Naive thymus-derived CD8-positive, alpha-beta T cell (primary cell): ENCODE data around the gene ULK2. TPM values are rescaled to one million over a fixed set of nuclear protein-coding genes. Genes with fewer than 3 reads are reported as not detected.

Experiments
- ATAC-seq, 2 donors: fragments of 150-1000 bp; cut with Tn5 transposase in 1 of 2; sonication (Bioruptor Pico), chemical (Tn5 transposase) in 1 of 2; 1 replicate in 1 of 2; 2 replicates in 1 of 2; pipeline ENCODE4 v1.10.0; 2021; ENCODE audit warnings: mild to moderate bottlenecking in 2 of 2, moderate library complexity in 2 of 2
- POLR2A ChIA-PET: fragments of 350-600 bp; sonication (Branson Sonifier 250); formaldehyde crosslinking; loops from one replicate; lab custom pipeline; 2021; ENCODE audit warnings: antibody characterized with exemption; lab: Charles Lee
- DNase-seq, 10 donors: peaks; one replicate each; pipeline versions ENCODE4 v3.0.0 to v3.0.0-alpha.2; 2020 to 2022
- H3K27ac Mint-ChIP-seq, 10 donors: one replicate each; pipeline ENCODE4 v1.8.0; 2020 to 2022; ENCODE audit warnings: mild to moderate bottlenecking in 10 of 10, mixed read lengths in 10 of 10, moderate library complexity in 4 of 10, inconsistent platforms in 1 of 10
- H3K27me3 Mint-ChIP-seq, 5 donors: one replicate each; pipeline ENCODE4 v1.8.0; 2021 to 2022; ENCODE audit warnings: mixed read lengths in 5 of 5
- H3K36me3 Mint-ChIP-seq, 3 donors: one replicate each; pipeline ENCODE4 v1.8.0; 2020 to 2022; ENCODE audit warnings: mixed read lengths in 3 of 3, mild to moderate bottlenecking in 2 of 3, inconsistent platforms in 1 of 3
- H3K4me1 Mint-ChIP-seq, 4 donors: one replicate each; pipeline ENCODE4 v1.8.0; 2021 to 2022; ENCODE audit warnings: mixed read lengths in 4 of 4
- H3K4me3 Mint-ChIP-seq, 10 donors: one replicate each; pipeline ENCODE4 v1.8.0; 2020 to 2022; ENCODE audit warnings: mild to moderate bottlenecking in 10 of 10, mixed read lengths in 10 of 10, moderate library complexity in 6 of 10, inconsistent platforms in 1 of 10
- H3K9me3 Mint-ChIP-seq, 9 donors: one replicate each; pipeline ENCODE4 v1.8.0; 2020 to 2022; ENCODE audit warnings: mixed read lengths in 9 of 9, mild to moderate bottlenecking in 3 of 9, inconsistent platforms in 1 of 9, moderate library complexity in 1 of 9
- polyA plus RNA-seq, 3 donors: library from polyadenylated mRNA; unstranded; fragments of 300-500 nt; fragmentation: Illumina TruSeq; gene quantifications; one replicate each; pipeline ENCODE4 v1.2.3, GENCODE V29; 2021
- total RNA-seq, 8 experiments: library from RNA in 2 of 8; stranded (reverse) in 2 of 8; gene quantifications; one replicate each; pipeline ENCODE4 v1.2.3 and lab custom pipeline; 2021 to 2026

ULK2 gene
- total and polyA plus RNA-seq, 5 experiments from 2014 or later, result 7.9 to 15.4 (median 12.2) TPM

DNA sequence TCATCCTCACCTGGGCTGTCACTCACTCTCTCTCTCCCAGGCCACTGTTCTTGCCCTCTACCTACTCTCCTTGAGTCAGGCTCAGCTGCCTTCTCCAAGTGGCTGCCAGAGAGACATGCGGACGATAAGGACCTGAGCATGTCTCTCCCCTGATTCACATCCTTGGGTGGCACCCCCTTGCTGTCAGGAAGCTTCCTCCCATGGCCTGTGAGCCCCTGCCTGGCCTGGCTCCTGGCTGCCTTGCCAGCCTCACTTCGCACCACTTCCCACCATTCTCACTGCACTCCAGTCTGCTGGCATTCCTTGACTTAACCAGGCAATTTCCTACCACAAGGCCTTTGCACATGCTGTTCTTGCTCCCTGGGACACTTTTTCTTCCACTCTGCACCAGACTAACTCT is 116.9 kb downstream of the ULK2 start:
- ATAC-seq, result no peak
- Mint-ChIP-seq H3K27ac (peak overlapping the region in 2 of 10 donors; percentile 1 to 15), H3K9me3 (no peaks in the 10 kb centered on the region), H3K36me3 (no peaks in the 10 kb centered on the region), H3K4me1 (peaks cover 0 to 7% (median 2%) of the 10 kb centered on the region in 4 donors), H3K4me3 (no peak overlapping the region), H3K27me3 (peaks cover 0 to 25% (median 18%) of the 10 kb centered on the region in 5 donors)
- DNase-seq, result peak in 1 of 10 donors; percentile 22
- POLR2A ChIA-PET, result interaction anchor here (0.6 kb wide), 1 partner anchor 28 kb away, joined by 6 read pairs; no protein-coding TSS in a partner anchor

DNA sequence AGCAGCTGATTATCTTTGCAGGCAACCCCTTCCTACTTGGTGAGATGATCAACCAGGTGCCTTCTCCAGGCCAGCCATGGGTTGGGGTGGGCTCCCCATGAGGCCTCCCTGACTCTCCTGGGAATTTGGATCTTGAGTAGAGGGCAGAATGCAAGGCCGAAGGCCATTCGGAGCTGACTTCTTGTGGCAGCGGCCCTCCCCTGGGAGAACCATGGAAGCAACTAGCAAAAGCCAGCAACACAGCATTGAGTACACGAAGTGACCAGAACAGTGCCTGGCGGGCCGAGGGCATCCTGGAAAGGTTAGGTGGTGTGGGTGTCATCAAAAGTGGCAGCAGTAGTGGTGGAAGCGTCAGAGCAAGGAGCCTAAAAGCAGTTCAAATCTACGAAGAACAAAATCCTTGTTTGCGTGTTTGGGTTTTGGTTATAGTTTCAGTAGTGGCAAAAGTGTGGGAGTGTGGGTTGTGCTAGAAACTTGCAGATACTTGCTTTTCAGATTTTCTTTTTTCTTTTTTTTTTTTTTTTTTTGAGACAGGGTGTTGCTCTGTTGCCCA is 117.6 kb downstream of the ULK2 start:
- no peak overlapping the region for H3K4me3 Mint-ChIP-seq
- no peak overlapping the region for H3K27ac Mint-ChIP-seq
- DNase-seq (peak in 1 of 10 donors; percentile 55), ATAC-seq (no peak)
- H3K9me3 Mint-ChIP-seq, result no peaks in the 10 kb centered on the region
- H3K36me3 Mint-ChIP-seq, result no peaks in the 10 kb centered on the region
- peaks cover 3 to 6% (median 3%) of the 10 kb centered on the region in 4 donors for H3K4me1 Mint-ChIP-seq
- POLR2A ChIA-PET, result no interaction called here
- H3K27me3 Mint-ChIP-seq, result peaks cover 0 to 23% (median 15%) of the 10 kb centered on the region in 5 donors

- H3K27me3 Mint-ChIP-seq, result peaks cover 0 to 18% (median 15%) of the 10 kb centered on the region in 5 donors
- DNase-seq (peak in 1 of 10 donors; percentile 35), ATAC-seq (no peak)
- no peak overlapping the region for H3K27ac Mint-ChIP-seq
- no peaks in the 10 kb centered on the region for H3K9me3 Mint-ChIP-seq
- H3K4me1 Mint-ChIP-seq, result peaks cover 0 to 12% (median 7%) of the 10 kb centered on the region in 4 donors
- no peaks in the 10 kb centered on the region for H3K36me3 Mint-ChIP-seq
- H3K4me3 Mint-ChIP-seq, result no peak overlapping the region
- POLR2A ChIA-PET, result no interaction called here
Measured at GRCh38 chr17:19748807-19749193, 118.9 kb downstream of the ULK2 start.

DNA sequence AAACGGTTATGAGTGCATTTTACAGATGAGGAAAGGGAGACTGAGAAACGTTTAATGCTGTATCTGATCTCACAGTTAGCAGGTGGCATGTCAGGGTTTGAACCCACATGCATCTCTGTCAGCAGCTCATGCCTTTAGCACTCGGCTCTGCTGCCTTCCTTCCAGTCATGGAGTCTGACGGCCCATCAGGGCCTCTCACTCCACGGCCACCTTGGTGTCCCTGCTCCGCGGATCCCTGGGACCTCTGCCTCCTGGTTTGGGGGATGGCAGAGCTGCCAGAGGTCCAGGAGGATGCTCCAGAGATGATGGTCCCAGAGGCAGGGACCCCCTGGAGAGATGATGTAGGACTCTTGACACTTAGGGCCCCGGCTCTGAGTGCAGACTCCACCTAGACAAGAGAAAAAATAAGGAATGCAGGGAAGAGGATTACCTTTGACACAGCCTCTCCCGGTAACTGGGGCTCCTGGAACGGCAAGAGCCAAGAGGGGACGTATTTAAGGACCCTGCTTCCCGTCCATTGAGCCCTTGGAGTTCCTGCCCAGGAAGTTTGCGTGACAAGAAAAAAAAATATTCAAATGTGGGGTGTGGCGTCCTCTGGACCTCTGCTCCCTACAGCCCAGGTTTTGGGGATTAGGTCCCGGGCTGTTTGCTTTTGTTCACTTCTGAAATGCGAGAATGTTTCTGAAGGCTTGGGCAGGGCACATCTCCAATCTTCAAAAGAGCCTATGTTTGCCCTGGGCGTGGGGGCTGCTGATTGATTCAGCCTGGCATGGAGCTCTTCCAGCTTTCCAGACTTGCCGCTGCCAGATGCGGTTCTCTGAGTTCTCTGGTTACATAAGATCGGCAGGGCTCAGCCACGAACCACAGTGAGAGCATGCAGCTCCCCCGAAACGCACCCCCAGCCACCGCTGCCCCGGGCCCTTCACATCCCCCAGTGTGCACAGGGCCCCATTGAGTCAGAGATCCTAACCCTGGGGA is 119.6 kb downstream of the ULK2 start, which contains the start of gene ALDH3A1:
ALDH3A1 (minus strand) TSS at position 470 of the 978 bp plus-strand sequence. CDS start 3,169 bp downstream, outside the sequence.
- Mint-ChIP-seq H3K9me3 (no peaks in the 10 kb centered on the region), H3K4me3 (peak within 1 kb of the TSS in 1 of 10 donors; percentile 58)

DNA sequence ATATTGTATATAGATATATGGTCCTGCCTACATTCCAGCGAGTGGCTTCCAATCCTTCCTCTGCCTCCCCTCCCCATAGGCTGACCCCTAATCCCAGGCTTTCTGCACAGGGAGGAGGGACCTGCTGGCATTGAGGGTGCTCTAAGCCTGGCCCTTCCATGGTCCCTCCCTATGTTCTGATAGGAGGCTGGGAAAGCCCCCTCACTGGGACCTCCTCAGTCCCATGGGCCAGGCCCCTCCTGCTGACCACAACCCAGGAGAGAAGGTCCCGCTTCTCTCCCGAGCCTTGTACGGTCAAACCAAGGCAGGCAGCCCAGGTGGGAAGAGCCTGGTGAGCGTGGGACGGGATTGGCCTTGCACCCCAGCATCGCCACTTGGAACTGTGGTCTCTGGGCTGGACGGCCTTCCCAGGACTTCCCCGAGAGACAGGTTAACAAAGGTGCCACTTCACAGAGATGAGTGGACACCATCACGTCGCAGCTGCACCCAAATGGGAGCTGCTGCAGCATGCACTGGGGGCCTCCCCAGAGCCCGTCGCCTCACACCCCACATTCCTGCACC is 120.5 kb downstream of the ULK2 start:
- peaks cover 0 to 12% (median 7%) of the 10 kb centered on the region in 4 donors for H3K4me1 Mint-ChIP-seq
- no peak for ATAC-seq
- H3K4me3 Mint-ChIP-seq, result peak overlapping the region in 1 of 10 donors; percentile 58
- no peaks in the 10 kb centered on the region for H3K9me3 Mint-ChIP-seq
- peaks cover 0 to 18% (median 15%) of the 10 kb centered on the region in 5 donors for H3K27me3 Mint-ChIP-seq
- POLR2A ChIA-PET, result interaction anchor here (1.0 kb wide), 1 partner anchor 24 kb away, joined by 3 read pairs; no protein-coding TSS in a partner anchor
- H3K36me3 Mint-ChIP-seq, result no peaks in the 10 kb centered on the region
- no peak overlapping the region for H3K27ac Mint-ChIP-seq
- peak in 1 of 10 donors; percentile 23 for DNase-seq

More for the DNA sequence above, 119.6 kb downstream of the ULK2 start, which contains the start of gene ALDH3A1:
- ATAC-seq (no peak), DNase-seq (peak in 1 of 10 donors; percentile 51)
- Mint-ChIP-seq H3K36me3 (no peaks in the 10 kb centered on the region), H3K4me1 (peaks cover 0 to 12% (median 7%) of the 10 kb centered on the region in 4 donors), H3K27me3 (peaks cover 0 to 18% (median 15%) of the 10 kb centered on the region in 5 donors), H3K27ac (no peak within 1 kb of the TSS)
- POLR2A ChIA-PET, result no interaction called here

GRCh38 chr17:19746517-19746916 is 121.2 kb downstream of the ULK2 start:
- Mint-ChIP-seq H3K27me3 (peaks cover 0 to 18% (median 12%) of the 10 kb centered on the region in 5 donors), H3K4me1 (peaks cover 0 to 12% (median 7%) of the 10 kb centered on the region in 4 donors), H3K36me3 (no peaks in the 10 kb centered on the region), H3K9me3 (no peaks in the 10 kb centered on the region), H3K4me3 (peak overlapping the region in 2 of 10 donors; percentile 38 to 71), H3K27ac (peak overlapping the region in 2 of 10 donors; percentile 36 to 65)
- POLR2A ChIA-PET, result interaction anchor here (1.0 to 3.0 kb wide), 2 partner anchors 25 to 98 kb away, joined by 3 to 28 read pairs; partner anchors contain the start of gene ALDH3A2
- no peak for ATAC-seq
- DNase-seq, result peak in 1 of 10 donors; percentile 37

DNA sequence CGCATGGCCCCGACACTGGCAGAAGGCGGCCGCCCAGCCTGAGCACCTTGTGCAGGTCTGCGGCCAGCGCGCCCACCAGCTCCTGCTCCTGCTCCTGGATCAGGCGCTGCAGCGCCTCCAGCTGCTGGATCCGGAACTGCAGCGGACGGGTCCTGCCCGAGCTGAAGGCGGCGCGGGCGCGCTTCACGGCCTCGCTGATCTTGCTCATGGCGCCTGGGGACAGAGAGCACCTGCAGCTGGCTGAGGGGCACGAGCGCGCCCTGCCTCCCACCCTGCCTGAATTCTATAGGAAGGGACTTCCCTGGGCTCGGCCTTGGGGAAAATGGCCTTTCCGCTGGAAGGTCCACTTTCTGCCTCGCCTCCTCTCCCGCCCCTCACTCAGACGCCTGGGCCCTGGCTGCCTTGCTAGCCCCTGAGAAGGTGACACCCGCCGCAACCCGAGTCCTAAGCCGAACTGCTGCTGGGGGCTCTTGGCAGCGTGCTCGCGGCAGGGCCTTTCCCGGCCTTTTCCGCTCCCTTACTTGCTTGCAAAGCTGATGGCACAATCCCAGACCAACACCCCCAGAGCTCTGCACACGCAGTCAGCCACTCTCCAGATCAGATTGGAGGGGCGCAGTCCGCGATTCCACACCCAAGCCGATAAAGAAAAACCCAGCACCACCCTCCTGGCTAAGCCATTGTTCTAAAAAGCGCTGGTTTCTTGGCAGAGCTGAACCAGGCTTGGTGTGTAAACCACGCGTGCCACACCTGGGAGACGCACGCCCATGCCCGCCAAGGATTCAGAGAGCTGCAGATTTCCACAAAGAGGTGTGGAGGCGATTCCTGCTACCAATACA is 122.6 kb downstream of the ULK2 start:
- Mint-ChIP-seq H3K36me3 (no peaks in the 10 kb centered on the region), H3K9me3 (no peaks in the 10 kb centered on the region), H3K27ac (peak overlapping the region in 4 of 10 donors; percentile 9 to 59 (median 38)), H3K27me3 (peaks cover 0 to 18% (median 8%) of the 10 kb centered on the region in 5 donors), H3K4me1 (peaks cover 0 to 12% (median 5%) of the 10 kb centered on the region in 4 donors), H3K4me3 (peak overlapping the region; percentile 36 to 88 (median 72))
- POLR2A ChIA-PET, result interaction anchor here (1.4 to 3.0 kb wide), 3 partner anchors 13 to 97 kb away, joined by 3 to 28 read pairs (median 3); partner anchors contain the start of gene ALDH3A2
- DNase-seq, result peak; percentile 73 to 91 (median 84)
- ATAC-seq, result peak; percentile 98

- H3K4me1 Mint-ChIP-seq, result peaks cover 0 to 12% (median 5%) of the 10 kb centered on the region in 4 donors
- peak overlapping the region; percentile 68 to 92 (median 80) for H3K4me3 Mint-ChIP-seq
- no peaks in the 10 kb centered on the region for H3K9me3 Mint-ChIP-seq
- DNase-seq (peak in 2 of 10 donors; percentile 16 to 62), ATAC-seq (peak in 1 of 2 donors; percentile 41)
- POLR2A ChIA-PET, result interaction anchor here (0.7 to 3.0 kb wide), 4 partner anchors 13 to 1786 kb away, joined by 3 to 28 read pairs (median 3); partner anchors contain the start of gene ALDH3A2
- no peaks in the 10 kb centered on the region for H3K36me3 Mint-ChIP-seq
- H3K27me3 Mint-ChIP-seq, result peaks cover 0 to 15% (median 8%) of the 10 kb centered on the region in 5 donors
- H3K27ac Mint-ChIP-seq, result peak overlapping the region in 3 of 10 donors; percentile 17 to 89 (median 24)
Measured at GRCh38 chr17:19744492-19744891, 123.2 kb downstream of the ULK2 start.

GRCh38 chr17:19743101-19744100 is 124.3 kb downstream of the ULK2 start:
- POLR2A ChIA-PET, result interaction anchor here (1.2 to 3.0 kb wide), 2 partner anchors 95 kb away, joined by 3 to 28 read pairs; partner anchors contain the start of gene ALDH3A2
- ATAC-seq (no peak), DNase-seq (peak in 1 of 10 donors; percentile 59)
- Mint-ChIP-seq H3K4me3 (peak overlapping the region in 9 of 10 donors; percentile 26 to 88 (median 51)), H3K27ac (no peak overlapping the region), H3K4me1 (peaks cover 0 to 12% (median 5%) of the 10 kb centered on the region in 4 donors), H3K27me3 (peaks cover 0 to 7% (median 2%) of the 10 kb centered on the region in 5 donors), H3K36me3 (no peaks in the 10 kb centered on the region), H3K9me3 (no peaks in the 10 kb centered on the region)

DNA sequence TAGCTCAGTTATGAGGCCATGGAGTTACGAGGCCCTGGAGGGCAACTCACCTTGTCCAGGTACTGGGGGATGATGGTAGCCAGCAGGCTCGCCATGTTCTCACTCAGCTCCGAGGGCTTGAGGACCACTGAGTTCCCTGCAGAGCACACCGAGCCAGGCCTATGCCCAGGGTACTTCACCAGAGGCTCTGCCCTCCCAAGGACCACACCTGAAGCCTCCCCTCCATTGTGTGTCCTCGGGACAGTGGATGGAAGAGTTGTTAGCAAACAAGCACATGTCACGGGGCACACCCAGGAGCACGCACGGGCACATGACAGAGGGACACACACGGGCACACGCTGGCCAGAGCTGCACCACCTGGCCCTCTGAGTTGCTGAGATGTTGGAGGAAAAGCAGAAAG is 125.2 kb downstream of the ULK2 start:
- Mint-ChIP-seq H3K4me1 (peaks cover 0 to 12% (median 5%) of the 10 kb centered on the region in 4 donors), H3K9me3 (no peaks in the 10 kb centered on the region), H3K27ac (no peak overlapping the region), H3K36me3 (no peaks in the 10 kb centered on the region), H3K4me3 (peak overlapping the region in 7 of 10 donors; percentile 14 to 88 (median 45)), H3K27me3 (peaks cover 0 to 7% (median 0%) of the 10 kb centered on the region in 5 donors)
- POLR2A ChIA-PET, result interaction anchor here (1.2 kb wide), 1 partner anchor 94 kb away, joined by 3 read pairs; the partner anchor contains the start of gene ALDH3A2
- DNase-seq, result peak in 1 of 10 donors; percentile 35
- ATAC-seq, result no peak
